HUES64 (cell line): ENCODE measurements around the gene SPX.

ENCODE experiments used
- H3K27ac ChIP-seq: 2 replicates; pipeline ENCODE4 v1.7.0; 2013; ENCODE audit warnings: low read depth, low read length, inconsistent platforms
- H3K27me3 ChIP-seq: 2 replicates; pipeline ENCODE4 v1.6.1; 2013; ENCODE audit warnings: mild to moderate bottlenecking, low read length; ENCODE audit not compliant: insufficient read depth
- H3K36me3 ChIP-seq: 2 replicates; pipeline ENCODE4 v1.6.1; 2013; ENCODE audit warnings: mild to moderate bottlenecking, low read length; ENCODE audit not compliant: insufficient read depth
- H3K4me1 ChIP-seq: 2 replicates; pipeline ENCODE4 v1.6.1; 2013; ENCODE audit warnings: mild to moderate bottlenecking, low read length, moderate library complexity; ENCODE audit not compliant: insufficient read depth
- H3K4me3 ChIP-seq: 2 replicates; pipeline ENCODE4 v1.5.1; 2013; ENCODE audit warnings: mild to moderate bottlenecking, low read length, moderate library complexity
- H3K9ac ChIP-seq: 2 replicates; pipeline ENCODE4 v1.6.1; 2013; ENCODE audit warnings: mild to moderate bottlenecking, low read depth, low read length
- H3K9me3 ChIP-seq: 2 replicates; pipeline ENCODE4 v1.6.1; 2013; ENCODE audit warnings: low read depth, low read length; ENCODE audit not compliant: insufficient read depth
- WGBS: fragments of 150-250, 120-280 bp; methylation state at CpG from one replicate; pipeline ENCODE4 v1.1.7; 2013; ENCODE audit warnings: missing lambda C conversion rate; 5-methylcytosine and 5-hydroxymethylcytosine counted together

Gene SPX

GRCh38 chr12:21559855-21560569, 33.9 kb downstream of the SPX start:
- Histone ChIP-seq H3K9me3 (no peaks in the 10 kb centered on the region), H3K27ac (no peak overlapping the region), H3K4me1 (no peaks in the 10 kb centered on the region), H3K4me3 (no peak overlapping the region), H3K27me3 (no peaks in the 10 kb centered on the region), H3K9ac (no peak overlapping the region), H3K36me3 (no peaks in the 10 kb centered on the region)
- 92% methylated on average over 7 of the region's 7 CpGs for WGBS

- H3K4me1 ChIP-seq: no peaks in the 10 kb centered on the region
- H3K27ac ChIP-seq: no peak overlapping the region
- 46% methylated on average over 2 of the region's 2 CpGs for WGBS
- no peaks in the 10 kb centered on the region for H3K9me3 ChIP-seq
- no peaks in the 10 kb centered on the region for H3K27me3 ChIP-seq
- no peaks in the 10 kb centered on the region for H3K36me3 ChIP-seq
- no peak overlapping the region for H3K4me3 ChIP-seq
- H3K9ac ChIP-seq: no peak overlapping the region
Observed at GRCh38 chr12:21561158-21561557, 35.1 kb downstream of the SPX start.

- Histone ChIP-seq H3K9me3 (no peaks in the 10 kb centered on the region), H3K4me1 (no peaks in the 10 kb centered on the region), H3K9ac (no peak overlapping the region), H3K27ac (no peak overlapping the region), H3K4me3 (no peak overlapping the region), H3K27me3 (no peaks in the 10 kb centered on the region), H3K36me3 (no peaks in the 10 kb centered on the region)
- WGBS: 79% methylated on average over 2 of the region's 2 CpGs
Observed at GRCh38 chr12:21562859-21563258, 36.8 kb downstream of the SPX start.

- no peak overlapping the region for H3K27ac ChIP-seq
Observed at GRCh38 chr12:21566223-21566906, 40.3 kb downstream of the SPX start.

GRCh38 chr12:21566907-21567394, 40.9 kb downstream of the SPX start:
- H3K4me3 ChIP-seq: no peak overlapping the region
- peaks cover 3% of the 10 kb centered on the region; the same call in 1 of the 2 replicates for H3K4me1 ChIP-seq
- no peak overlapping the region for H3K27ac ChIP-seq
- H3K9ac ChIP-seq: no peak overlapping the region
- H3K36me3 ChIP-seq: no peaks in the 10 kb centered on the region
- WGBS: 93% methylated on average over 3 of the region's 3 CpGs
- no peaks in the 10 kb centered on the region for H3K27me3 ChIP-seq
- no peaks in the 10 kb centered on the region for H3K9me3 ChIP-seq

More at GRCh38 chr12:21566223-21566906, 40.3 kb downstream of the SPX start:
- Histone ChIP-seq H3K4me3 (no peak overlapping the region), H3K9me3 (no peaks in the 10 kb centered on the region), H3K9ac (no peak overlapping the region), H3K27me3 (no peaks in the 10 kb centered on the region), H3K36me3 (no peaks in the 10 kb centered on the region), H3K4me1 (peaks cover 3% of the 10 kb centered on the region; the same call in 1 of the 2 replicates)
- 94% methylated on average over 5 of the region's 5 CpGs for whole genome bisulfite sequencing

GRCh38 chr12:21568115-21568514, 42.0 kb downstream of the SPX start:
- Histone ChIP-seq H3K4me3 (no peak overlapping the region), H3K27me3 (no peaks in the 10 kb centered on the region), H3K27ac (no peak overlapping the region), H3K9ac (no peak overlapping the region), H3K4me1 (peaks cover 3% of the 10 kb centered on the region; the same call in 1 of the 2 replicates), H3K9me3 (no peaks in the 10 kb centered on the region), H3K36me3 (no peaks in the 10 kb centered on the region)
- WGBS: 98% methylated on average over 4 of the region's 4 CpGs

- Histone ChIP-seq H3K27me3 (no peaks in the 10 kb centered on the region), H3K27ac (no peak overlapping the region), H3K9ac (no peak overlapping the region), H3K4me3 (no peak overlapping the region), H3K4me1 (peaks cover 3% of the 10 kb centered on the region; the same call in 1 of the 2 replicates), H3K9me3 (no peaks in the 10 kb centered on the region), H3K36me3 (no peaks in the 10 kb centered on the region)
- 93% methylated on average over 5 of the region's 5 CpGs for WGBS
Observed at GRCh38 chr12:21571046-21571445, 45.0 kb downstream of the SPX start.

- Histone ChIP-seq H3K4me3 (no peak overlapping the region), H3K27ac (no peak overlapping the region), H3K27me3 (no peaks in the 10 kb centered on the region), H3K36me3 (no peaks in the 10 kb centered on the region), H3K4me1 (peaks cover 3% of the 10 kb centered on the region; the same call in 1 of the 2 replicates), H3K9me3 (no peaks in the 10 kb centered on the region), H3K9ac (no peak overlapping the region)
- 95% methylated on average over 4 of the region's 4 CpGs for WGBS
Observed at GRCh38 chr12:21573733-21574358, 47.8 kb downstream of the SPX start.

- Histone ChIP-seq H3K9ac (no peak overlapping the region), H3K27ac (no peak overlapping the region), H3K27me3 (no peaks in the 10 kb centered on the region), H3K9me3 (no peaks in the 10 kb centered on the region), H3K4me3 (no peak overlapping the region), H3K4me1 (no peaks in the 10 kb centered on the region), H3K36me3 (no peaks in the 10 kb centered on the region)
- 100% methylated on average over 1 of the region's 2 CpGs for WGBS
Observed at GRCh38 chr12:21576431-21576830, 50.3 kb downstream of the SPX start.

- H3K36me3 ChIP-seq: no peaks in the 10 kb centered on the region
- no peaks in the 10 kb centered on the region for H3K4me1 ChIP-seq
- WGBS: 91% methylated on average over 1 of the region's 1 CpG
- H3K4me3 ChIP-seq: no peak overlapping the region
- H3K9ac ChIP-seq: no peak overlapping the region
- no peaks in the 10 kb centered on the region for H3K9me3 ChIP-seq
- no peak overlapping the region for H3K27ac ChIP-seq
- H3K27me3 ChIP-seq: no peaks in the 10 kb centered on the region
Observed at GRCh38 chr12:21577516-21577915, 51.4 kb downstream of the SPX start.
